Measurements from ENCODE around the gene GBP7.
"Not testable (repeated sequence)": the region's sequence is repeated elsewhere in the genome, so short reads cannot be mapped to it uniquely, and the experiment has no call there.

Gene GBP7

GRCh38 chr1:89170170-89171066, 5.4 kb downstream of the GBP7 start:
- DNase-seq (ENCODE audit: low spot score), result no peak

- DNase-seq (ENCODE audit: low spot score), result no peak
Observed at GRCh38 chr1:89169166-89169565, 6.6 kb downstream of the GBP7 start.

GRCh38 chr1:89167590-89168230, 8.1 kb downstream of the GBP7 start:
- DNase-seq (ENCODE audit: low spot score), result no peak

DNA sequence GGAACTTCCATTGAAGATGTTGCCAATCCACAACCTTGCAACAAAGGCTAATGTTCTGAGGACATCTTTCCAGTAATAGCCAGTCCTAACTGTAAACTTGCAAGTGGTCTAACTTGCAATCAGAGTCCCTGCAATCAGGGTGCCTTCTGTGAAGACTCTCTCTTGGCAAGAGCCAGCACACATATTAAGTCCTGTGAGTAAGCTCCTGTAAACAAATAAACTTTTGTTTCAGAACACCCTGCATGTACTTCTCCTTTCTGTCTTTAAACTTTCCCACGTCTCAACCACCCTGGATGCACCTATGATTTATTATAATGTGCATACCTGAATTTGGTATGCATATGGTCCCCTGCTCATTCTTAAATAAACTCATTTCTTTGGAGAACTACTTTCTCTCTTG, 9.1 kb downstream of the GBP7 start:
- no peak for DNase-seq (ENCODE audit: low spot score)

DNA sequence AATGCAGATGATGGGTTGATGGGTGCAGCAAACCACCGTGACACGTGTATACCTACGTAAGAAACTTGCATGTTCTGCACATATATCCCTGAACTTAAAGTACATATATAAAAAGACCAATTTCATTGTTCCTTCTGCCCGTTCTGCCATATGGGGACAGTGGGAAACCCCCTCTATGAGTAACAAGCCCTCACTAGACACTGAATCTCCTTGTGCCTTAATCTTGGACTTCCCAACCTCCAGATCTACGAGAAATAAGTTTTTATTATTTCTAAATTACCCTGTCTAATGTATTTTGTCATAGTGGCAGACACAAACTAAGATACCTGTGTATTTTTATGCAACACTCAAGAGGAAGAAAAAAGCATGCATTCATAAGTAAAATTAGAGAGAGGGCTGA, 10.0 kb downstream of the GBP7 start:
- no peak for DNase-seq (ENCODE audit: low spot score)

DNA sequence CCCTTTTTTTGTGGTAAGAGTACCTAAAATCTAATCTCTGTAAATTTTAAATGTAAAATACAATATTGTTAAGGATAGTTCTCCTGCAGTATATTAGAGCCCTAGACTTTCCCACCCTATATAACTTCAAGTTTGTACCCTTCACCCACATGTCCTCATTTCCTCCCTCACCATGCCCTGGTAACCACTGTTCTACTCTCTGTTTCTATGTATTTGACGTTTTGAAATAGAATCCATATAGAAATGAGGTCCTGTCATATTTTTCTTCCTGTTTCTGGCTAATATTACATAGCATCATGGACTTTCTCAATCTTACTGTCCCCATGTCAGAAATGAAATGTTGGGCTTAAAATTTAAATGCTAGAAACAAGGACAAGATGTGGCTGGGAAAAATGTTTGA, 24.8 kb downstream of the GBP7 start:
- no peak for DNase-seq (ENCODE audit: low spot score)

DNA sequence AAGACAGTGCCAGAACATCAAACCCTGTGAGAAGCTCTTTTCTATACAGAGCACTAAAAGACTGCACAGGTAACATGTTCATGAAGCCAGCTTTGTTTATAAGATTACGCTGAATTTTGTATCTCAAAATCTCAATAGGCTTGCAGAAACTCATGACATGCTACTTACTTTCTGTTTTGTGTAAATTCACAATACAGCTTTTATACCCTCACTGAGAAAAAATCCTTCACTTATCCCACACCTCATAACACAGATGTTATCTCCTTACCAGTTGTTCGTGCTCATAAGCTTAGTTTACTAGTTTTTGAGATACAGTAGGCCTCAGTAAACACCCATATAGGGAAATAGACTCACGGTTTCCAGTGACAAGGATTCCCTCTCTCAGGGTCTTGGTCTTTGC, 25.8 kb downstream of the GBP7 start:
- DNase-seq (ENCODE audit: low spot score), result no peak

DNA sequence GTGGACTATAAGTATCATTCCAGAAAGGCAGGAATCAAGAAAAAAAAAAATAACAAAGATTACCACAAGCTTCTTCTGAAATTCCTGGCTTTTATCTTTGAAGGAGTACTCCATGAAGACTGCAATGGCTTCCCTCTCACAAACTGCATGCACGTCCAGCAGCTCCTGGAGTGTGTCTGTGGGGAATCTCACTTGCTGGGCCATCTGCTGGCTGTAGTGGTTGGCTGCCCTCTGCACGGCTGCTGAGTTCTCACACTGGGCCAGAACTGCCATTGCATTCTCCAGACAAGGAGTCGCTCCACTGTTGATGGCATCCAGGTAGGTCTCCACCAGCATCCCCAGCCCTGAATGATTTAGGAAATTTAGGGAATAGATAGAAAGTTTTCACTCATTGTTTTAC, 26.6 kb downstream of the GBP7 start:
- no peak for DNase-seq (ENCODE audit: low spot score)

- DNase-seq (ENCODE audit: low spot score), result no peak
Observed at GRCh38 chr1:89147678-89148658, 27.8 kb downstream of the GBP7 start.

GRCh38 chr1:89146721-89147120, 29.1 kb downstream of the GBP7 start:
- DNase-seq (ENCODE audit: low spot score), result no peak

DNA sequence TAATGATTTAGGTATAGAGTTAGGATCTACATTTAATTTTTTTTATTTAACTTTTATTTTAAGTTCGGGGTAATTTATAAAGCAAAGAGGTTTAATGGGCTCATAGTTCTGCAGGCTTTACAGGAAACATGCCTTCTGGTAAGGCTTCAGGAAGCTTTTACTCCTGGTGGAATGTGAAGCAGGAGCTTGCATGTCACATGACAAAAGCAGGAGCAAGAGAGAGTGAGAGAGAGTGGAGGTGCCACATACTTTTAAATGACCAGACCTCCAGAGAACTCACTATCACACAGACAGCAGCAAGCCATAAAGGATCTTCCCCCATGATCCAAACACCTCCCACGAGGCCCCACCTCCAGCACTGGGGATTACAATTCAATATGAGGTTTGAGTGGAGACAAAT, 32.3 kb downstream of the GBP7 start:
- DNase-seq (ENCODE audit: low spot score), result no peak

DNA sequence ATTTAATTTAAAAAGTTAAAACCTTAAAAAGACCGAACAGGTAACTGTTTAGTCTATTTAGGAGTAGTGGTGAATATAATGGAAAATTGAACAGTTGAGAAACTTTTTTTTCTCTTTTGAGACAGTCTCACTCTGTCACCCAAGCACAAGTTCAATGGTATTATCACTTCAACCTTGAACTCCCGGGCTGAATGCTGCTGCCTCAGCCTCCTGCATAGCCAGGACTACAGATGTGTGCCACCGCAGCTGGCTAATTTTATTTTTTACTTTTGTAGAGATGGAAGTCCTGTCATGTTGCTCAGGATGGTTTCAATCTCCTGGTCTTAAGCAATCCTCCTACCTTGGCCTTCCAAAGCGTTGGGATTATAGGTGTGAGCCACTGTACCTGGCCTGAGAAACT, 33.6 kb downstream of the GBP7 start:
- DNase-seq (ENCODE audit: low spot score), result no peak

DNA sequence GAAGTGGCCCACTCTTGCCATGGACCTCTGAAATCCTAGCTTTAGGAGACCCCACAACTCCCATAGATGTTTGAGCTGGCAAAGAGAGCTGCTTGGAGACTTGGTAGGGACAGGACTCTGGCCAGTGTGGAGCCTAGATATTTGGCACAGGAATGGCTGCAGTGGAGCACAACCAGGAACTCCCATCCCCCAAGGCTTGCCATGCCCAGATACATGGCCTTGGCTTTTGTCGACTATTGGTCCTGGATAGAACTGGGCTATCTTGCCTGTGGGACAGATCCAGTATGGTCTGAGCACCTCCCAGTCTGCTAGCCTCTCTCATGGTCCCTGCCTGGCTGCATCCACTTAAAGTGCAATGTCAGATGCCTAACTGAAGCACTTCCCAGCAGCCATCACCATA, 42.1 kb downstream of the GBP7 start:
- DNase-seq (ENCODE audit: low spot score), result no peak

DNA sequence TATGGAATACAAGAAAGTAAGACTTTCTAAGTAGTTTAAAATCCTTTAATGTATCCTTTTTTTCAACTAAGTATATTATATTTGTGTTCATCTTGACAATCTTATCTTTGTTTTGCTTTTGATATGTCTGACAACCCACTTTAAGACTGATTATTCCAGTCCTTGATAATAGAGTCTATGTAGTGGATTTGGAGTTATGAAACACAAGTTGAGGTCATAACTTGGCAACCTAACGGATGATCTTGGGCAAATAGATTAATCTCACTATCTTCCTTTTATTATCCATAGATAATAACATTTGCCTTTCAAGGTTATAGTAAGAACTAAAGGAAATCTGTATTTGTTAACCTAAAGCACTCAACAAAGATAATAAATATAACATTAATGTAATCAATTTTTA, 45.1 kb downstream of the GBP7 start:
- DNase-seq (ENCODE audit: low spot score), result no peak

- DNase-seq (ENCODE audit: low spot score), result no peak
Observed at GRCh38 chr1:89129911-89130310, 45.9 kb downstream of the GBP7 start.

GRCh38 chr1:89128003-89128458, 47.8 kb downstream of the GBP7 start:
- DNase-seq (ENCODE audit: low spot score), result not testable (repeated sequence)

GRCh38 chr1:89126602-89127565, 48.9 kb downstream of the GBP7 start:
- DNase-seq (ENCODE audit: low spot score), result peak; percentile 84

DNA sequence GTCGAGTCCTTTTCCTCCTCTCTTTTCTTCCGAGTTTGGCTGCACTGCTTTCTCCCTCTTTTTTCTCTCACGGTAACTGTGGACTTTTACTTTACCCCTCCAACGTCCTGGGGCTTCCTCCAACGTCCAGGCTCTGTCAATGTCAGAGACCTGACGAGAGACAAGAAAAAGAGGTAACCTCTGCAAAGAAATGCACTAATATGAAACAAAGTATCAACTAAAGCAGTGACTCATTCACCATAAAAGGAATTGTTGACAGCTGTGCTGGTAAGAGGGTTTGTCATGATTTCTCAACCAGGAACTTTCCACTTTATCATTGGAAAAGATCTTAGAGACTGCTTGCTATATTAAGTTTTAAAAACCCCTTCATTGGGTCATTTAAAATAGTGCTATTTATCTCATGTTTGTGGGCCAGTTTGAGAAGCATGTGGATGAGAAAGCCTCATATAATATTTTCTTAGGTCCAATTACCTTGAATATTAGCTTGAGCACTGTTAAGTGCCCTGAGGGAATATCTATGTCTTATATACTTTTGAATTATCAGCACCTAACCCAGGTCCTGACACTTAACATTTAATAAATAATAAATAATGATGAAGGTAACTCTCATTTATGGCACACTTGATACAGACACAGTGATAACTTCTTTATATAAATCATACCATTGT, 49.8 kb downstream of the GBP7 start, which contains the start of gene GBP2:
GBP2 (minus strand) TSS at position 202 of the 668 bp plus-strand sequence. CDS start 4,148 bp downstream, outside the sequence.
- peak; percentile 72 for DNase-seq (ENCODE audit: low spot score)

GRCh38 chr1:89125240-89125912, 50.4 kb downstream of the GBP7 start:
- peak; percentile 17 for DNase-seq (ENCODE audit: low spot score)

GRCh38 chr1:89121641-89122040, 54.2 kb downstream of the GBP7 start:
- no peak for DNase-seq (ENCODE audit: low spot score)
